Stimulated activated CD4-positive, alpha-beta T cell treated with anti-CD3 and anti-CD28 coated beads, TNF-alpha, amount 100 ng/mL, for 24 hours (primary cell): ENCODE measurements around the gene BMAL1.
"Not testable (repeated sequence)": the region's sequence is repeated elsewhere in the genome, so short reads cannot be mapped to it uniquely, and the experiment has no call there.

Experiments used
- DNase-seq, 3 experiments: peaks; one replicate each; pipeline ENCODE4 v3.0.0-alpha.2; 2020; ENCODE audit warnings: low read depth in 3 of 3

The BMAL1 gene

DNA sequence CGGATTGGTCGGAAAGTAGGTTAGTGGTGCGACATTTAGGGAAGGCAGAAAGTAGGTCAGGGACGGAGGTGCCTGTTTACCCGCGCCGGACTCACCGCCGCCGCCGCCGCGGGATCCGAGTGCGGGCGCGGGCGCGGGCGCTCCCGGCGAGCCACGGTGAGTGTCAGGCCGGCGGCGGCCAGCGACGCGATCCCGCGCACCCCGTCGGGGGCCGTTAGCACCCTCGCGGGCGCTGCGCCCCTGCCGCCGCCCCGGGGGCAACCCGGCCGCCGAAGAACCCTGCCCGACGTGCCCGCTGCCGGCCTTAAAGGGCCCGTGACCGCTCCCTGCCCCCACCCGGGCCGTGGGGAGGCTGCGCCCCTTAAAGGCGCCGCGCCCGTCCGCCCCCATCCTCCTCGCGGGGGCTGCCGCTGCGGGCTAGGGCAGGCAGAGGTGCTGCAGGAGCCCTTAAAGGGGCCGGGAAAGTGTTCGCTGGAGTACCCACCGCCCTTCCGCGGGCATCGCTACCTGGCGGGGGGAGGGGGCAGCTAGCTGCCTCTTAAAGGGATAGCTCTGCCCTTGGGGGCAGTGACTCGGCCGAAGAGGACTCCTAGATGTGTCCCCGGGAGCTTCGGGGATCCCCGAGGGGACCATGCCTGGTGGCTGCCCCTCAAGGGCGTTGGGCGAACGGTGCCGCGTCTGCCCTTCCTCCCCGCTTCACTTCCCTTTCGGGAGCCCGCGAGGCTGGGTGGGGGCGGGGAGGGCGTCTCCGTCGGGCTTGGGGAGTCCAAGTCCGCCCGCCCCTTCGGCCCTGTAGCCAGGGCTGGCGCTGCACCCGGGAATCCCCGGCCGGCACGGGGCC is at the start of gene BMAL1:
TSS of gene BMAL1 (plus strand) at position 23 of the 841 bp plus-strand sequence. CDS start 76,519 bp downstream, outside the sequence.
- DNase-seq, result peak in 2 of 3 experiments; percentile 29 to 59

- DNase-seq, result no peak
These were observed 49.0 kb upstream of the BMAL1 start for GRCh38 chr11:13228572-13228971.

GRCh38 chr11:13229136-13229535 is 48.5 kb upstream of the BMAL1 start:
- no peak for DNase-seq

DNA sequence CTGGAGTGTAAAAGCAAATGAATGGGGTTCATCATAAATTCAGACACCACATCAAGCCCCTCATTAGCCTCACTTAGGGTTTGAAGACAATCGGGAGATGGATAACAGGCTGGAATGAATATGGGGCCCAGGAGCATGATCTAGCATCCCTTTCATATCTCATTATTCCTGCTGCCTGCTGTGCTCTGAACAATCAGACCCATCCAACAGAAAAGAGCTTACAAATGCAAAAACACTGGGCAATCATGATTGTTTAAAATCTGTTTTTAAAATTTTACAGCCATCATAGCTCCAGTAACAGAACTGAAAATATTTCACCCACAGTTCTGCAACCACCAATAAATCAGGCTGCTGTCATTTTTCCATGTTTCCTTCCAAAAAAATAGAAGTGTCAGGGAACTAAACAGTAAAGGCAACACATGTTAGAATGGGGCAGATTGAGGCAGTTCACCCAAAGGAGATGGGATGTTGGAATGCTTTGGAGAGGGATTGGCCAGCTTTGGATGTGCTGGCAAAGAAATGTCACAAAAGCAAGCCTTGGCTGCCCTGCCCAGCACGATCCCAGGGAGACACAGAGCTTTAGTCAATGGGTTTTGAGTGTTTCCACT is 47.8 kb upstream of the BMAL1 start:
- no peak for DNase-seq

- DNase-seq, result no peak
These were observed 44.3 kb upstream of the BMAL1 start for GRCh38 chr11:13233173-13233745.

- DNase-seq, result no peak
These were observed 41.7 kb upstream of the BMAL1 start for GRCh38 chr11:13235895-13236294.

DNA sequence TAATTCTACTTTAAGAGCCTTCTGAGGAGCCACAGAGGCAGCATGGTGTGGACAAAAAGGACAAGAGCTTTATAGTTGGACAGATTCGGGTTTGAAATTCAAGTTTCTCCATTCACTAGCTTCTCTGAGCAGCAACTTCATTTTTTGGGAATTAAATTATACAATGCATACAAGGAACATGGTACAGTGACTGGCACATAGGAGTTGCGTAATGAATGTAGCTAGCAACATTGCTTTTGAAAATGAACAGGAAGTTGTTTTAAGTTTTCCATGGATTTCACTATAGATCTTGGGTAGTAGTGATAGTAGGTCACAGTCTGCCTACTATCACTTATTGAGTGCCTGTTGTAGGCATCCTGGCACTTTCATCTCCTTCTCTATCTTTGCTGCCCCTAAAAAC is 41.0 kb upstream of the BMAL1 start:
- no peak for DNase-seq

- no peak for DNase-seq
These were observed 39.8 kb upstream of the BMAL1 start for GRCh38 chr11:13237761-13238160.

GRCh38 chr11:13238879-13239514 is 38.6 kb upstream of the BMAL1 start:
- DNase-seq, result peak; percentile 22 to 38 (median 32)

DNA sequence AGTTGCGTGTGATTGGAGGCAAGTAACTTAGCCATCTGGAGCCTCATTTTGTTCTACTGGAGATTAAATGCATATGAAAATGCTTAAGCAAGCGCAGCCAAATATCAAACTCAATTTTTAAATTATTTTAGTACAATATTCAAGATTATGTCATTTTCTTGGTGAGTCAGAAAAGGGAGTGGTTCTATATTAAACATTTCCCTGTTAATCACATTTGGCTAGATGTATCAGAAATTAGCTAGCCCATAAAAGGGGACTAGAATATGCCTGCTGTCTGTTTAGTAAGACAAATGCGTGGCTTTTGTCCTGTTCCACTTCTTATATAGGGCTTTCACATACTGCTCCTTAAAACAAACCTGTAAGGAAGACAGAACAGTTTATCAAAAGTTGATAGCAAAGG is 35.0 kb upstream of the BMAL1 start:
- DNase-seq, result no peak

- DNase-seq, result no peak
These were observed 29.8 kb upstream of the BMAL1 start for GRCh38 chr11:13247606-13248296.

DNA sequence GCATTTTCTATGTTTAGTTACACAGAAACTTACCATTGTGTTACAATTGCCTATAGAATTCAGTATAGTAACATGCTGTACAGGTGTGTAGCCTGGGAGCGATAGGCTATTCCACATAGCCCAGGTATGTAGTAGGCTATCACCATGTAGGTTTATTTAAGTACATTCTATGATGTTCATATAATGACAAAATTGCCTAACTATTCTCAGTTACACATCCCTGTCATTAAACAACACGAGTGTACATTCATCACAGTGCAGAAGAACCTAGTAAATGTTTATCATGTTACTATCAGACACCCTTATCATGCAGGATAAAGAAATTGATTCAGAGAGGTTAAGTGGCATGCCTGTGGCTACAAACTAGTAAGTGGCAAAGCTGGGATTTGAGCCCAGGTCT is 28.4 kb upstream of the BMAL1 start:
- no peak for DNase-seq

GRCh38 chr11:13249992-13250391 is 27.6 kb upstream of the BMAL1 start:
- DNase-seq, result no peak

GRCh38 chr11:13251966-13252365 is 25.6 kb upstream of the BMAL1 start:
- no peak for DNase-seq

GRCh38 chr11:13252438-13252837 is 25.2 kb upstream of the BMAL1 start:
- no peak for DNase-seq

- no peak for DNase-seq
These were observed 21.4 kb upstream of the BMAL1 start for GRCh38 chr11:13256216-13256615.

GRCh38 chr11:13258061-13258460 is 19.5 kb upstream of the BMAL1 start:
- DNase-seq, result not testable (repeated sequence)

DNA sequence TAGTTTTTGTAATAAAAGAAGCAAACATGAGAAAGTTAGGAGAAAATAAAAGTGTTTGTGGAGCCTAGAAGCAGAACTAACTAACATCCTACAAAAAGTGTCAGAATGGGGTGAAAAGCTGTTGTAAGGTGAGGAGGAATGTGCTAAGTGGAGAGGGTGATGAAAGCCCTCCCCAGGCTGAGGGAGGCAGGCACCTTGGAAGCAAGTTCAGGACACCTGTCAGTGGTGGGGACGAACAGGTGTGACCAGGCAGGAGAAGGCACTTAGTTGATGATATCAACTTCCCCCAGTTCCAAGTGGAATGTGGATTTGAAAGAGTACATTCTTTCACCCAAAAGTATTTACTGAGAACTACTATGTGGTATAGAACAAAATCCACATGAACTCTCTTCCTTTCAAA is 18.7 kb upstream of the BMAL1 start:
- no peak for DNase-seq

DNA sequence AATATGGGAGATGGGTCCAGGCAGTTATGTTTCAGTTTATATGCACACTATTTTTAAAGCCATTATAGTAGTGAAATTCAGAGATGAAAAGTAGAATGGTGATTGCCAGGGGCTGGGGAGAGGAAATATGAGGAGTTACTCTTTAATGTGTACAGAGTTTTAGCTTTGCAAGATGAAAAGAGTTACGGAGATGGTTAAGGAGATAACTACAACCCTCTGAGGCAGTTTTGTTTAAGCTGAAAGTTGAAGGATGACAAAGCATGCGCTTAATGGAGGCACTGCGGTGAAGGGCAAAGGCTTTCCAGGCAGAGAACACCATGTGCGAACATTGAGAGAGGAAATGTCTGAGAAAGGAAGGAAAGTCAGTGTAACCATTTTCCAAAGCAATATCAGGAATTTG is 18.2 kb upstream of the BMAL1 start:
- DNase-seq, result no peak

DNA sequence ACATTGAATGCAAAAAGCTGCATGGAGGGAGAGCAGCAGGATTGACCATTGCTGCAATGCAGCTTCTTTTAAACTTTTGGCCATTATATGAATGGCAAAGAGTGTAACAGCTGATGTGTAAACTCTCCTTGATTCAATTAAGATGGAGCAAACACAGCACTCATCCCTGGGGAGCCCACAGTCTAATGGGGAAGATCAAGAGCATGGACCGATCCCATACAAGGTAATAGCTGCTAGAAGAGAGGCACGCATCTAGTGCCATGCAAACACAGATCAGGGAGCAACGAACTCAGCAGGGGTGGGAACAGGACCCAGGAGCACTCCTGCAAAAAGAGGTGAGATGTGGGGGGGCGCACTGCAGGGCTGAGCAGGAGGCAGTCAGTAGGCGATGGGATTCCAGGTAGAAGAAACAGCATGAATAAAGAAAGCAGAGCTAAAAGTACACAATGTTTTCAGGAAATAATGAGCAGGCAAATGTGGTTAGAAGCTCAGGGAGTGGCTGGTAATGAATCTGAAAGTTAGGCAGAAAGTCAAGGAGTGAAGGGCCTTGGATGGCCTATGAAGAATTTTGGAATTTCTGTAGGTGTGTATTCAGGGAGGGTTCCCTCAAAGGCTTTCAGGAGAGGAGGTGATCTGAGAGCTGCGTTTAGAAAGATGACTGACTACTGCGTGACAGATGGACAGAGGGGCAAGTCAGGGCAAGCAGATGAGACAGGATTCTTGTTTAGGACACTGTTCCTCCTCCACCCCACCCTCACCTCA is 17.2 kb upstream of the BMAL1 start:
- no peak for DNase-seq

GRCh38 chr11:13260963-13261588 is 16.5 kb upstream of the BMAL1 start:
- no peak for DNase-seq
